Ishikawa (cell line): ENCODE results near the gene PIH1D1.

Experiments used
- EGR1 ChIP-seq: IDR thresholded peaks from 2 replicates; pipeline ENCODE4 v1.6.1; 2012
- EP300 ChIP-seq: IDR thresholded peaks from 2 replicates; pipeline ENCODE4 v1.6.1; 2012; ENCODE audit warnings: borderline replicate concordance
- TAF1 ChIP-seq: IDR thresholded peaks from 2 replicates; pipeline ENCODE4 v1.6.1; 2012; ENCODE audit warnings: low read depth, mild to moderate bottlenecking
- TCF12 ChIP-seq: IDR thresholded peaks from 2 replicates; pipeline ENCODE4 v1.6.1; 2012; ENCODE audit warnings: low read depth
- TF ChIP-seq, protein P1 (sequence below): IDR thresholded peaks from 2 replicates; pipeline ENCODE4 v1.6.1; 2012
- TF ChIP-seq, protein P2 (sequence below): IDR thresholded peaks from 2 replicates; pipeline ENCODE4 v1.6.1; 2012
- TF ChIP-seq, protein P3 (sequence below): IDR thresholded peaks from 2 replicates; pipeline ENCODE4 v1.6.1; 2012; ENCODE audit warnings: low read depth, mild to moderate bottlenecking

DNA sequence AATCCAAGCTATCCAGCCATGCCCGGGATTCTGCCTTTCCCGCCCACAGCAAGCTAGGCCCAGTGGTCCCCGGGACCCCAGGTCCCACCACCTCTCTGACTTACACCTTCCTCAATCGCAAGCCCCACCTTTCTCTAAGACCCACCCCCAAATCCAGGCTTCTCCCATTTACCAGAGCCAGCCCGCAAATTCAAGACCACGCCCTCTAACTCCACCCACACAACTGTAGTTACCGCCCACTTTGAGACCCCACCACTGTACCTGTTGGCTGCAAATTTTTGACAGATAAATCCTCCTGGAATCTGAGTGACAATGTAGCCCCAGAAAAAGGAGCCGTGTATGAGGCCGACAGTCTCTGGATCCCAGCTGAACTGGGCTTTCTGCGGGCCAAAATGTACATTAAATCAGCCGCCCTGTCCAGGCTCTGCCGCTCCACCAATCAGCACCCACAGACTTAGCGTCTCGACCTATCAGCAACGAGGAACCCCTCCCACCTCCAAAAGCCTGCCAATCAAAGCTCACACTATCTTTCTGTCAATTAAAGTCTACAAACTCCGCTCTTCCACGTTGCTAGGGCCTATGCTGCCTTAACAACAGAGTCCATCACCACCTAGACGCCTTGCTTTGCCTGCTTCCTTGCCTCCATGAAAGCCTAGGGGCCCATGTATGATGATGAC, 16.6 kb downstream of the PIH1D1 start:
- TF ChIP-seq, protein P1, sequence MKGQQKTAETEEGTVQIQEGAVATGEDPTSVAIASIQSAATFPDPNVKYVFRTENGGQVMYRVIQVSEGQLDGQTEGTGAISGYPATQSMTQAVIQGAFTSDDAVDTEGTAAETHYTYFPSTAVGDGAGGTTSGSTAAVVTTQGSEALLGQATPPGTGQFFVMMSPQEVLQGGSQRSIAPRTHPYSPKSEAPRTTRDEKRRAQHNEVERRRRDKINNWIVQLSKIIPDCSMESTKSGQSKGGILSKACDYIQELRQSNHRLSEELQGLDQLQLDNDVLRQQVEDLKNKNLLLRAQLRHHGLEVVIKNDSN, result no peak
- TF ChIP-seq, protein P2, sequence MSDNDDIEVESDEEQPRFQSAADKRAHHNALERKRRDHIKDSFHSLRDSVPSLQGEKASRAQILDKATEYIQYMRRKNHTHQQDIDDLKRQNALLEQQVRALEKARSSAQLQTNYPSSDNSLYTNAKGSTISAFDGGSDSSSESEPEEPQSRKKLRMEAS, result no peak
- TF ChIP-seq TCF12 (no peak), TAF1 (no peak), EGR1 (no peak), EP300 (no peak)
- TF ChIP-seq, protein P3, sequence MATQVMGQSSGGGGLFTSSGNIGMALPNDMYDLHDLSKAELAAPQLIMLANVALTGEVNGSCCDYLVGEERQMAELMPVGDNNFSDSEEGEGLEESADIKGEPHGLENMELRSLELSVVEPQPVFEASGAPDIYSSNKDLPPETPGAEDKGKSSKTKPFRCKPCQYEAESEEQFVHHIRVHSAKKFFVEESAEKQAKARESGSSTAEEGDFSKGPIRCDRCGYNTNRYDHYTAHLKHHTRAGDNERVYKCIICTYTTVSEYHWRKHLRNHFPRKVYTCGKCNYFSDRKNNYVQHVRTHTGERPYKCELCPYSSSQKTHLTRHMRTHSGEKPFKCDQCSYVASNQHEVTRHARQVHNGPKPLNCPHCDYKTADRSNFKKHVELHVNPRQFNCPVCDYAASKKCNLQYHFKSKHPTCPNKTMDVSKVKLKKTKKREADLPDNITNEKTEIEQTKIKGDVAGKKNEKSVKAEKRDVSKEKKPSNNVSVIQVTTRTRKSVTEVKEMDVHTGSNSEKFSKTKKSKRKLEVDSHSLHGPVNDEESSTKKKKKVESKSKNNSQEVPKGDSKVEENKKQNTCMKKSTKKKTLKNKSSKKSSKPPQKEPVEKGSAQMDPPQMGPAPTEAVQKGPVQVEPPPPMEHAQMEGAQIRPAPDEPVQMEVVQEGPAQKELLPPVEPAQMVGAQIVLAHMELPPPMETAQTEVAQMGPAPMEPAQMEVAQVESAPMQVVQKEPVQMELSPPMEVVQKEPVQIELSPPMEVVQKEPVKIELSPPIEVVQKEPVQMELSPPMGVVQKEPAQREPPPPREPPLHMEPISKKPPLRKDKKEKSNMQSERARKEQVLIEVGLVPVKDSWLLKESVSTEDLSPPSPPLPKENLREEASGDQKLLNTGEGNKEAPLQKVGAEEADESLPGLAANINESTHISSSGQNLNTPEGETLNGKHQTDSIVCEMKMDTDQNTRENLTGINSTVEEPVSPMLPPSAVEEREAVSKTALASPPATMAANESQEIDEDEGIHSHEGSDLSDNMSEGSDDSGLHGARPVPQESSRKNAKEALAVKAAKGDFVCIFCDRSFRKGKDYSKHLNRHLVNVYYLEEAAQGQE, result no peak
